Ecto neural progenitor cell (in vitro differentiated cells): ENCODE data around the gene ALDH3B2.

Source experiments
- DNase-seq: peaks from one replicate; pipeline ENCODE4 v3.0.0-alpha.2; 2018; ENCODE audit warnings: low spot score

ALDH3B2 gene

GRCh38 chr11:67613960-67614715 is 60.3 kb downstream of the ALDH3B2 start:
- DNase-seq = peak; percentile 84

DNA sequence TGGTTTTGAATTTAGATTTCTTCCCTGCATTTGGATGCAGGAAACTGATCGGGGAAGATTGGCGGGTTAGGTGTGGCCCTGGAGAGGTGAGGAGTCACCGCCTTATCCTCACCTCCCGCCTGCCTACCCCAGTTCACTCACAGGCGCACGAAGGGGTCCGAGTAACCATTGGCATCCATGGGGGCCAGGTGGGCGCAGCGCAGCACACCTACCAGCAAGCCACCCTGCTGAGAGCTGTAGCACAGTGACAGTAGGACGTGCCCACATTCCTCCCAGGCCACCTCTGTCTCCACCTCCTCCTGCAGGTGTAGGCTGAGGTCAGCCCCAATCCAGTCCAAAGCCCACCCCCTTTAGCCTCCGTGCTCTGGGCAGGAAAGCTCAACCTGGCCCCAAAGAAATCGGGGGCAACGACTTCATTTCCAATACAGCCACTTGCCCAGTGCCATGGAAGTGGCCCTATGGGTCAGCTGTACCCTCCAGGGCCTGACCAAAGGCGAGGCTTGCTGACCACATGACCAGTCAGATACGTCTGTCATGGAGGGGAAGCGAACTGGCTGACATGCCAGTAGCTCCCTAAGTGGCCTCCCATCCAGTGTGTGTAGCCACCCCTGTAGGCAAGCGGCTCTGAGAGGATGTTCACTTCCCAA is 61.0 kb downstream of the ALDH3B2 start:
- DNase-seq = no peak

DNA sequence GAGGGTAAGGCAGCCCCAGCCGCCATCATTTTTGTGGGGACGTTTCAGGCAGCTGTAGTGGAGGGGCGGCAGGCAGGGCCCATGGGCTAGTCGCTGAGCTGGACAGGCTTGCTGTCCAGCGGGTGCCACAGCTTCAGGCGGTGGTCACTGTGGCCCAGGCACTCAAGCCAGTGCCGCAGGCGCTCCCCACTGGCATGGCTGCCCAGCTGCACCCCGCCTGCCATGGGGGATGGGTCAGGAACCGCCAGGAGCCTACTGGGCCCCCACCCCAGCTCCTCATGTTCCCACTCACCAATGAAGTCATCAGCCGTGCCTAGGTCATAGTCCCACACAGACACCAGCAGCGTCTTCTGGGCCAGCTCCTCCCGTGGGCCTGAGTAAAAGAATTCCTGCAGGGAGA is 61.7 kb downstream of the ALDH3B2 start:
- DNase-seq = no peak
